Measurements from ENCODE around the gene KRT23.

- TF ChIP-seq CTCF (IDR thresholded peaks at IDR 0.05) (no peak), POLR2A (IDR thresholded peaks at IDR 0.05) (no peak)
Measured at GRCh38 chr17:40886090-40886489, 51.4 kb downstream of the KRT23 start.
